LNCaP clone FGC (cell line): Measurements from ENCODE around the gene C10orf105.

ENCODE experiments used
- DNase-seq: peaks from one replicate; pipeline ENCODE4 v3.0.0-alpha.2; 2011; ENCODE audit warnings: low read depth
- H3K4me3 ChIP-seq: 2 replicates; pipeline ENCODE4 v1.5.1; 2011; ENCODE audit warnings: mild to moderate bottlenecking, low read depth, low read length, control low read depth
- TF ChIP-seq, protein P1 (sequence below): IDR thresholded peaks from 2 replicates; pipeline ENCODE4 v1.5.1; 2012; ENCODE audit warnings: mild to moderate bottlenecking; ENCODE audit not compliant: control insufficient read depth, insufficient read depth; ENCODE audit errors: extremely low read depth

Gene C10orf105

DNA sequence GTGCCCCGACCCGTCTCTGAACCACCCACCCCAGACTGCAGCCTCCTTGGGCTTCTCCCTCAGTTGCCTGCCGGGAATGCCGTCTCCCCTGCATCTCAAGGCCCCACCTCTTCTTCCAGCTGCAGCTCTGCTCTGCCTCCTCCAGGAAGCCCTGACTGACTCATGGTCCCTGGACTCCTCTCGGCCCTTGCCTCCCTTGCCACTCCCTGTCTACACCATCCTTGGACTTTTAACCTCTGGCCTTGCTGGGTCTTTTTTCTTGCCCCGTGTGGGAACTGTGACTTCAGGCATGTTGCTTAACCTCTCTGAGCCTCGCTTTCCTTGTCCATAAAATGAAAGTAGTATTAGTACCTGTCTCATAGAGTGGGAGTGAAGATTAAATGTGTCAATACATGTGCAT lies 56.3 kb downstream of the C10orf105 start:
- no peak for DNase-seq
- TF ChIP-seq, protein P1, sequence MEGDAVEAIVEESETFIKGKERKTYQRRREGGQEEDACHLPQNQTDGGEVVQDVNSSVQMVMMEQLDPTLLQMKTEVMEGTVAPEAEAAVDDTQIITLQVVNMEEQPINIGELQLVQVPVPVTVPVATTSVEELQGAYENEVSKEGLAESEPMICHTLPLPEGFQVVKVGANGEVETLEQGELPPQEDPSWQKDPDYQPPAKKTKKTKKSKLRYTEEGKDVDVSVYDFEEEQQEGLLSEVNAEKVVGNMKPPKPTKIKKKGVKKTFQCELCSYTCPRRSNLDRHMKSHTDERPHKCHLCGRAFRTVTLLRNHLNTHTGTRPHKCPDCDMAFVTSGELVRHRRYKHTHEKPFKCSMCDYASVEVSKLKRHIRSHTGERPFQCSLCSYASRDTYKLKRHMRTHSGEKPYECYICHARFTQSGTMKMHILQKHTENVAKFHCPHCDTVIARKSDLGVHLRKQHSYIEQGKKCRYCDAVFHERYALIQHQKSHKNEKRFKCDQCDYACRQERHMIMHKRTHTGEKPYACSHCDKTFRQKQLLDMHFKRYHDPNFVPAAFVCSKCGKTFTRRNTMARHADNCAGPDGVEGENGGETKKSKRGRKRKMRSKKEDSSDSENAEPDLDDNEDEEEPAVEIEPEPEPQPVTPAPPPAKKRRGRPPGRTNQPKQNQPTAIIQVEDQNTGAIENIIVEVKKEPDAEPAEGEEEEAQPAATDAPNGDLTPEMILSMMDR = no peak

DNA sequence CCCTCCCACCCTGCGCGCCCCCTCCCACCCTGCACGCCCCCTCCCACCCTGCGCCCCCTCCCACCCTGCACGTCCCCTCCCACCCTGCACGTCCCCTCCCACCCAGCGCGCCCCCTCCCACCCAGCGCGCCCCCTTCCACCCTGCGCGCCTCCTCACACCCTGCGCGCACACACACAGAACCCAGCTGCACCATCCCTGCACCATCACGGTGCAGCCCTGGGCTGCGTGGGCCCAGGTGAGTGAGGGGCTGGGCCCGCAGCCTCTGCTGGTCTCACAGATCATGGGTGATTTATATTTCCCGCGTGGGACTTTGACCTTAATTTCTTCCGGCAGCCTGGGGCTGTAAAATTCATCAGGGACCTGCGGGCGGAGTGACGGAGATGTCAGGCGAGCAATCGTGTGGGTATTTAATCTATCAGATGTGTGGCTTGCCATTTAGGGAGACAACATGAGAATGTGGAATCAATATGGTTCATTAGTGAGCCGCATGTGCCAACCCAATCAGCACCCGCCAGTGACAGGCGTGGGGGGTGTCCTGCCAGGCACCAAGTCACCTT lies 57.7 kb downstream of the C10orf105 start:
- H3K4me3 ChIP-seq = no peak overlapping the region
- no peak for DNase-seq
- TF ChIP-seq, protein P1 = no peak

More for the DNA sequence above, 56.3 kb downstream of the C10orf105 start:
- no peak overlapping the region for H3K4me3 ChIP-seq
